H1 (cell line): Measurements from ENCODE around the gene SETDB2. TPM values are rescaled to one million over a fixed set of nuclear protein-coding genes. Genes with fewer than 3 reads are reported as not detected.

Source experiments
- ATF3 ChIP-seq: IDR thresholded peaks from 2 replicates; pipeline ENCODE4 v1.6.1; 2011; ENCODE audit warnings: low read depth, mild to moderate bottlenecking, low read length; ENCODE audit not compliant: insufficient read depth
- CHD7 ChIP-seq: fragments of 300-600 bp; sonication (generic); IDR thresholded peaks from 2 replicates; pipeline ENCODE4 v1.7.1; 2012; ENCODE audit warnings: low read length, moderate library complexity, mild to moderate bottlenecking, inconsistent platforms; ENCODE audit not compliant: insufficient replicate concordance
- EZH2 ChIP-seq: fragments of 200-600 bp; sonication (generic); IDR thresholded peaks from 2 replicates; pipeline ENCODE4 v1.7.1; 2012; ENCODE audit warnings: low read depth, mild to moderate bottlenecking, moderate library complexity, low read length, inconsistent platforms; ENCODE audit not compliant: severe bottlenecking
- HDAC2 ChIP-seq, 2 experiments: fragments of 300-600 bp in 1 of 2; sonication (generic) in 1 of 2; IDR thresholded peaks; 2 replicates each; pipeline ENCODE4 v1.6.1; 2011 to 2012; ENCODE audit warnings: low read depth in 2 of 2, low read length in 2 of 2, mild to moderate bottlenecking in 2 of 2, moderate library complexity in 2 of 2, borderline replicate concordance in 1 of 2, inconsistent platforms in 1 of 2
- JUND ChIP-seq: IDR thresholded peaks from 2 replicates; pipeline ENCODE4 v1.6.1; 2011; ENCODE audit warnings: mild to moderate bottlenecking, improper control_type of control experiment, low read length
- PHF8 ChIP-seq: fragments of 200-600 bp; sonication (generic); conservative IDR thresholded peaks from 2 replicates; pipeline ENCODE4 v1.7.1; 2012; ENCODE audit warnings: low read depth, mild to moderate bottlenecking, inconsistent platforms, low read length, moderate library complexity
- RAD21 ChIP-seq, 2 experiments: IDR thresholded peaks in 1 of 2; conservative IDR thresholded peaks in 1 of 2; 2 replicates each; pipeline ENCODE4 v1.6.1; 2011; ENCODE audit warnings: low read depth in 2 of 2, low read length in 2 of 2, improper control_type of control experiment in 1 of 2, inconsistent platforms in 1 of 2, mild to moderate bottlenecking in 1 of 2, moderate library complexity in 1 of 2
- SAP30 ChIP-seq: fragments of 300-600 bp; sonication (generic); IDR thresholded peaks from 2 replicates; pipeline ENCODE4 v1.7.1; 2012; ENCODE audit warnings: low read length, moderate library complexity, mild to moderate bottlenecking, inconsistent platforms; ENCODE audit not compliant: insufficient read depth, insufficient replicate concordance
- SIN3A ChIP-seq, 2 experiments: IDR thresholded peaks in 1 of 2; conservative IDR thresholded peaks in 1 of 2; 2 replicates each; pipeline ENCODE4 v1.6.1; 2011 to 2012; ENCODE audit warnings: low read length in 2 of 2, improper control_type of control experiment in 1 of 2, low read depth in 1 of 2, mild to moderate bottlenecking in 1 of 2
- SP1 ChIP-seq: IDR thresholded peaks from 2 replicates; pipeline ENCODE4 v1.6.1; 2011; ENCODE audit warnings: low read depth, low read length
- polyA plus RNA-seq, 7 experiments: library from polyadenylated mRNA; depleted of rRNA in 3 of 7; stranded (reverse) in 5 of 7; unstranded in 2 of 7; fragments of >200 nt in 5 of 7; fragments of 200-250 nt in 2 of 7; gene quantifications; 1 replicate in 5 of 7; 2 replicates in 1 of 7; 4 replicates in 1 of 7; pipeline versions ENCODE4 v1.2.1 to v1.2.3, GENCODE V29; 2011 to 2013; ENCODE audit warnings: missing spikeins in 2 of 7, mixed read lengths in 2 of 7
- total RNA-seq: library from RNA; stranded (reverse); fragmentation: NEBNext Ultra II Directional; extraction: Animal tissue kit (Norgen Biotek cat#: 25700); gene quantifications from 2 replicates; pipeline ENCODE4 v1.2.1, GENCODE V29; 2021

SETDB2 gene
- total and polyA plus RNA-seq, 2 of the 8 experiments (the other 6 are each of a cell fraction or from before 2014, with no cell fraction given): 1.2 to 6.1 TPM

GRCh38 chr13:49516467-49516866 lies 72.4 kb downstream of the SETDB2 start (continued):
- TF ChIP-seq CHD7 (no peak), SP1 (no peak), SAP30 (no peak), JUND (no peak), HDAC2 (IDR thresholded peaks at IDR 0.05; ENCODE audit: borderline replicate concordance in 1 of 2, low read depth in 2 of 2, low read length in 2 of 2) (no peak), RAD21 (IDR thresholded peaks at IDR 0.05 in 1 of 2, conservative IDR thresholded peaks at IDR 0.05 in 1 of 2; ENCODE audit: low read depth in 2 of 2, low read length in 2 of 2) (no peak), ATF3 (no peak), PHF8 (no peak), EZH2 (no peak), SIN3A (conservative IDR thresholded peaks at IDR 0.05 in 1 of 2, IDR thresholded peaks at IDR 0.05 in 1 of 2; ENCODE audit: low read depth in 1 of 2, low read length in 2 of 2) (no peak)
